Astrocyte of the hippocampus (primary cell): Measurements from ENCODE around the gene WASF1.
"Not testable (repeated sequence)": the region's sequence is repeated elsewhere in the genome, so short reads cannot be mapped to it uniquely, and the experiment has no call there.

Experiments used
- DNase-seq: peaks from one replicate; pipeline ENCODE4 v3.0.0; 2011; ENCODE audit warnings: low read depth, low spot score

WASF1 gene

DNA sequence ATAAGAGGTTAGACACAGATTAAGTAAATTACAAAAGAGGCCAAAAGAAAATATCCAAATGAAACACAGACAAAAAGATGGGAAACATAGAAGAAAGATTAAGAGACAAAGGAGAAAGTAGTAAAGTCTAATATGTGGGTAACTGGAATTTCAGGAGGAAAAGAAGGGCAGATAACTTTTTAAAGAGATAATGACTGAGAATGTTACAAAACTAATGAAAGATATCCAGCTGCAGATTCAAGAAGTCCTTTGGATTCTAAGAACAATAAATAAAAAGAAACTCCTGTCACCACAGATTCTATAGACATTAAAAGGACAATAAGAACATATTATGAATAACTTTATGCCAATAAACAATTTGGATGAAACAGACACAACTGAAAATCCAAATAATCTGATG is 90.1 kb downstream of the WASF1 start:
- no peak for DNase-seq

GRCh38 chr6:110085285-110085684 is 94.2 kb downstream of the WASF1 start:
- DNase-seq = no peak

- DNase-seq = no peak
Measured at GRCh38 chr6:110083875-110084585, 95.4 kb downstream of the WASF1 start.

DNA sequence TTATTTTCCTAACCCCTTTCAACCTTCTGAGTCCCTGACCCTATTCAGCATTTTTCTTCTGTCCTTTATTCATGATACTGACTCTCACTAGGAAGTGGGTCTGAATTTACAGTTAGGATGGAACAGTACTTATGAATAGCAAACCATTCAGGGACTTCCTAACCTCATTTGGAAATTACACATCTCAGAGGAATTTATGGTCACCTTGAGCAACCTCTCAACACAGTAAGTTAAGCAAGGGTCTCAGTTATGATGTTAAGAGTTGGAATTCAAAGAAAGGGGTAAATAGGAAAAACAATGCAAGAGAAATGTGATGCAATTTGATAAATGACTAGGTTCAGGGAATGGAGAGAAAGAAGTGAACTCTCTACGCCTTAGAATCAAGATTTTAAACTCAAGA is 104.1 kb downstream of the WASF1 start:
- peak; percentile 31 for DNase-seq

GRCh38 chr6:110073474-110073873 is 106.0 kb downstream of the WASF1 start:
- not testable (repeated sequence) for DNase-seq

DNA sequence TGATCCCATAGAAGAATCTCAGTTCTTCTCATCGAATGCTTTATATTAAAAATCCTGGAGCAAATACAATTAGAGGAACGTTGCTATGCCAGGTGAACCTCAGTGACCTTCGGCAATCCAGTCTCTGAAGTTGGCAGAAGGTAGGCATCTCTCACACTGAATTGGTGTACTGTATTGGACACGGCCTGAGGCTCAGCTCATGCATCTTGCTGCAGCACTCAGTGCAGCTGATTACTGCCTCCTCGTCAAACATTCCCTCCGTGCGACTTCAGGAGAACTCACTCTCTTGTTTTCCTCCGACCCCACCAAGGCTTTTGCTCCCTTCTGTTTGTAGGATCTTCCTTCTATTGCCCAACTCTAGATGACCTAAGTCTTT is 110.9 kb downstream of the WASF1 start:
- no peak for DNase-seq

GRCh38 chr6:110067837-110068591 is 111.5 kb downstream of the WASF1 start:
- DNase-seq = peak; percentile 42

DNA sequence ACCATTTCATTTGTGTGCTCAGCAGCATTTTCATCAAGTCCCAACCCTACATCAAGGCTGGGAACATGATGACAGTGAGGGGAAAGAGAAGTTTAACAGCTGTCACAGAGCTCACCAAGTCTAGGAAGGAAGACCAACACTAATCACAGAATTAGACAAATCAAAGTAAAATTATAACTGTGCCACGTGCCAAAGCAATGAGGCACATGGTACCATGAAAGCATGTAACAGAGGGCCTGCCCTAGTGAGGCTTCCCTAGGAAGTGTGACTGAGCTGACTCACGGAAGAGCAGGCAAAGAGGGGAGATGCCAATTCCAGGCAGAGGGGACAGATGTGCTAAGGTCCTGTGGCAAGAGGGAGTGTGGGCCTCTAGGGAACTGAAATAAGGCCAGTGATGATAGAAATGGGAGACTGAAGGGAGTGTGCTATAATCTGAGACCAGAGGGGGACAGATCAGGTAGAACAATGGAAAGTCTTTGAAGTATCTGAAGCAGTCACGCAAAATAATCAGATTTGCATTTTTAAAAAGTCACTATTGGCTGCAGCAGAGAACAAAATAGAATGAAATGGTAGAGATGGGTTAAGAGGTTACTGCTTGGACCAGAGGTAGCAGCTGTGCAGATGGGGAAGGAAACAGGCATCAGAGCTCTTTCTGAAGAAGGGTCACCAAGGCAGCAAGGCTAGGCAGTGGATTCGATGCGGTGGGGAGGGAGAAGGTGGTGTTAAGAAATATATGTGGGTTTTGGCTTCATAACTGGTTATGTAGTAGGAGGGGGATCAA is 114.5 kb downstream of the WASF1 start:
- no peak for DNase-seq

- DNase-seq = no peak
Measured at GRCh38 chr6:110063594-110064263, 115.7 kb downstream of the WASF1 start.

DNA sequence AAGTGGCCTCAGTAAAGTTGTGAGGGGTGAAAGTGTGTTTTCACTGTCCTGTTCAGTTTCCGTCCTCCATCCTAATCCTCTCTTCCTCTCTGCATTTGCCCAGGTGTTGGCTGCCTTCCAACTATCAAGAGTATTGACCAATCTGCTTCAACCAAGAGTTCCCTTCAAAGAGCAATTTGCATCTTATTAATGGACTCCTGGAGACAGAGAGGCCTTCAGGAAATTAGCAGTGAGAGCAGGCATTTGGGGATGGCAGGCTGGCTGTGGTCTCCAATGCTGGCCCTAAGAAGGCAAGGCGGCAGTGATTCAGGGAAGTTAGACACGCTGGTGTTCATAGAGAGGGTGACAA is 124.1 kb downstream of the WASF1 start:
- no peak for DNase-seq

DNA sequence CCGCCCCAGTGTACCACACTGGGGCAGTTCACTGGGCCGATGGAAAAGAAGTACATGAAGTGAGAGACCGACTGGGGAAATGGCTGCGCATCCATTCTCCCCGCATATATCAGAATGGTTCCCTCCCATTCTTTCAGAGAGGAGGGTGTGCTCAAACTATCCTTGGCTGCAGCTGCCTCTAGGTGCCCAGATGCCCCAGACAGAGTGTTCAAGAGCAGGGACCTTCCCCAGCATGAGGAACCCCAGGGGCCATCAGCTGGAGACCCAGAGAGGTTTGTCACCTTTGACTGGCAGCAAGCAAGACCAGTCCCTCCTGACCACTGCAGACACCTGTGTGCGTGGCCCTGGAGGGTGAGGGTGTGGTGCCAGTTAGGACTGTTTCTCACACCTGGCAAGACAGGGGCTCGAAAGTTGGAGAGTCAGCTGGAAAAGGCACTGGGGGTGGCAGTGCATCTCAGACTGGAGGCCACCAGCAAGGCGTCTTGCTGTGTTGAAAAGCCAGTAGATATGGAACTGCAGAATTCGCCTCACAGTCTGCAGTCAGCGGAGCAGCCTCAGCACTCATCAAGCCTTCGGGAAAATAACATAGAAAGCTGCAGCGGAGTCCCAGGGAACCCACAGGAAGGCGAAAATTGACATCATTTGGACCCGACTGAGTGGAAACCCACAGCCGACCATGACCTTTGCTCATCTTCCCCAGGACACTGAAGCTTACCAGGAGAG is 124.6 kb downstream of the WASF1 start:
- DNase-seq = no peak

GRCh38 chr6:110053395-110054240 is 125.9 kb downstream of the WASF1 start:
- DNase-seq = peak; percentile 71

- no peak for DNase-seq
Measured at GRCh38 chr6:110050440-110050813, 129.0 kb downstream of the WASF1 start.
